A549 (cell line): ENCODE data around the gene APOD.

Source experiments
- ELK1 ChIP-seq: fragments of 150-350 bp; IDR thresholded peaks from 2 replicates; pipeline ENCODE4 v1.6.1; 2014; ENCODE audit warnings: low read depth, mild to moderate bottlenecking, low read length
- POLR2A ChIP-seq: IDR thresholded peaks from 2 replicates; pipeline ENCODE4 v1.6.1; 2012; ENCODE audit warnings: mild to moderate bottlenecking, low read length

DNA sequence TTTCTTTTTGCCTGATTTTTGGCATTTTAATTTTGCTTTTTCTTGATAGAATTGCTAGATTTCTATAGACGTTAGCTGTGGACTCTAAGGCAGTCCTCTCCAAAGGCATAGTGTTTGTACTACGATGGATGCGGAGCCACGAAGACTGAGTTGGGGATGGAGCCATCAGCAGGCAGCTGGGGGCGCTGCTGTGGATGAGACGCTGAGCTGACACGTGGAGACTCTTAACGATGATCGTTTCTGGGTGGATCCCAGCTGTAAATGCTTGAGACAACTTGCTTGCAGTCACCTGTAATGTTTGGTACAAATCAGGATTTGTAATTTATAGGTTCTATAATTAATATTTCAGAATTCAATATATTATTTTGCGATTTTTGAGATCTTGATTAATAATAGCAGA, 27.4 kb downstream of the APOD start:
- TF ChIP-seq POLR2A = no peak
- no peak for TF ChIP-seq ELK1
